DMS153 (cell line): Measurements from ENCODE around the gene TSPAN5.
"Not testable (repeated sequence)": the region's sequence is repeated elsewhere in the genome, so short reads cannot be mapped to it uniquely, and the experiment has no call there.

Experiments used
- DNase-seq: peaks from one replicate; lab custom pipeline; 2025; lab: John Stamatoyannopoulos, UW

The TSPAN5 gene

GRCh38 chr4:98546910-98547594 is 111.4 kb downstream of the TSPAN5 start:
- DNase-seq = no peak

DNA sequence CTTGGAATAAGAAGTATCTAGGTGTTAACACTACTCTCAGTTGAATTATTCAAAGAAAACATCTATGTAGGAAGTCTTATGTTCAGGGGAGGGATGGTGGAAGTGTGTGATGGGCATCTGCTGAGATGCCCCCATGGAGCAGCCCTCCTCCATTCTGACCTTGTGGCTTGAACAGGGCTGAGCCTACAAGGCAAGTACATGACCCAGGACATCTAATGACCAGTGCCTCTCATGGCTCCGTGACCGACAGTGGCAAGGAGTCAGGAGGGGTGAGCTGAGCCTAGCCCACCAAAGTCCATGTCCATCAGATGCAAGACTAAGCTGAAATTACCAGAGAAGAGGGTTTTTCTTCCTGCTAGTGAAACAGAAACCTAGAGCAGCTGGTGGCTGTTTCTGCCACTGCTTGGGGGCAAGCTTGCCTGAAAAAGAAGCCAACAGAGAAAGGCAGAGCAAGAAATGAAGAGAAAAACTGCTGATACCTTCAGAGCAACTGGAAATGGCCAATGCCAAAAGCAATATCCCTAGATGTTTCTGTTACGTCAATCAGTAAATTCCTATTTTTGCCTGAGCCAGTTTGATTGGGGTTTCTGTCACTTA is 113.5 kb downstream of the TSPAN5 start:
- DNase-seq = no peak

DNA sequence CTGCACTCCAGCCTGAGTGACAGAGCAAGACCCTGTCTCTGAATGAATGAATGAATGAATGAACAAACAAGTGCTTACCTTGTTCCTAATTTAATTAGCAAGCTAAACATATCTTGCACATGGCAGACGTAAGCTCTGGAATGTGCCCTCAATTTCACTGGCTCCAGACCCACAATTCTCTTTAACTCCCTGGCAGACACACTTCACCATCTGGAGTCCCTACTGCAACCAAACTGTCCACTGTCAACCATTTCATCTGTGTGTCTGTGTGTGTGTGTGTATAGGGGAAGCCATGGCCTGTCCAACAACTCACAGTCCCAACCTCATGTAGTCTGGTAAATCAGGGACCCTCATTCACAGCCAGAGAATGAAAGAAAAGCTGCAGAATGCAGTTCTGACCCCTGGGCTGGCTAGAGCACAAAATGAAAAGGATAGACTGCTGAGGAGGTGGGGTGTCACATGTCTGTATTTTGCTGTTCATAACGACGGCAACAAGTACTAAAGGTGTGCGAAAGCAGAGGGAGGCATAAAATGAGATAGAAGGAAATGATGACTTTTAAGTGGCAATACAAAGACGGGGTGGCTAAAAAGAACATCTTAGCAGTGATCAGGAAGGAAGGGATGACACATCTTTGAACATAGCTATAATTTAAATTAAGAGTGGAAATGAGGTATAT is 114.1 kb downstream of the TSPAN5 start:
- no peak for DNase-seq

GRCh38 chr4:98542011-98542410 is 116.4 kb downstream of the TSPAN5 start:
- no peak for DNase-seq

DNA sequence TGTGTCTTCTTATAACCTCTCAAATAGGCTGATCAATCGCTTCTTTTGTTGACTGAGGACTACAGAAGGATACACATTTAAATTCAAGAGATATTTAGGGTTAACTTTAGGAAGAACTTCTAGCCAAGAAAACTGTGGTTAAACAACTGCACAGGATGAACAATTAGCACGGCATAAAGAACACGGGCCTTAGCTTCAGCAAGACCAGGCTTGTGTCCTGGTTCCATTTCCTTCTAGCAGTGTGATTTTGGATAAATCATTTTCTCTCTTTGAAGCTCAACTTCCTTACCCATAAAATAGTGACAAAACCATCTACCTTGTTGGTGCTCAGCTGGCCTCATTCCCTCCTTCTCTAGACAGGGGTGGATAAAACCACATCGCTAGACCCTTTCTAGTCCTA is 117.6 kb downstream of the TSPAN5 start:
- no peak for DNase-seq

DNA sequence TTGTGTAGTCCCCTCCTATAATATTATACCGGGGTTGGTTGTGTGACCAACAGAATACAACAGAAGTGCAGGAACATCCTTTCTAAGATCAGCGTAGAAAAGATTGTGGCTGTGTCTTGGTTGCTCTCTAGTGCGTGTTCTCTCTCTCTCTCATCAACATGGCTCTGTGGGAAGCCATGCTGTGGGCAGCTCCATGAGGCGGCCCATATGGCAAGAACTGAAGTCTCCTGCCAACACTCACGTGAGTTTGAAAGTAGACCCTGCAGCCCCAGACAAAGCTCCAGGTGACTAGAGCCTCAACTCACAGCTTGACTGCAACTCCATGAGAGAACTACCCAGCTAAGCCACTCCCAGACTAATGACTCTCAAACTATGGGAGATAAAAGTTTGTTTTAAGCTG is 118.7 kb downstream of the TSPAN5 start:
- DNase-seq = no peak

DNA sequence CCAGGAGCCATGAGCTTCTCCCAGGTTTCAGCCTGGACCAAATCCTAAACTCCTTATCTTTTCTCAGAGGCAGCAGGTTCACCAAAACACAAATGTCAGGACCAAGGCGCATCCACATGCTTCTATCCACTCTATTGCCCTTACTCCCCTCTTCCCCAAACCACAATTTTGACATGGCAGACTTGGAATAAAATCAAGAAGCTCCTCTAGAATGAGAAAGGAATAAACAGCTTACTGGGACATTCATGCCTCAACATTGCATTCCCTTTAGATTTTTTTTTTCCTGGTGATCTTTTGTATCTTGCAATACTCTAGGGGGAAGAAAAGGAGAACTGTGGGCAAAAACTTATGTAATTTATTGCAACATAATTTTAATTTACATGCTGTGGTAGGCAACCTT is 119.1 kb downstream of the TSPAN5 start:
- no peak for DNase-seq

DNA sequence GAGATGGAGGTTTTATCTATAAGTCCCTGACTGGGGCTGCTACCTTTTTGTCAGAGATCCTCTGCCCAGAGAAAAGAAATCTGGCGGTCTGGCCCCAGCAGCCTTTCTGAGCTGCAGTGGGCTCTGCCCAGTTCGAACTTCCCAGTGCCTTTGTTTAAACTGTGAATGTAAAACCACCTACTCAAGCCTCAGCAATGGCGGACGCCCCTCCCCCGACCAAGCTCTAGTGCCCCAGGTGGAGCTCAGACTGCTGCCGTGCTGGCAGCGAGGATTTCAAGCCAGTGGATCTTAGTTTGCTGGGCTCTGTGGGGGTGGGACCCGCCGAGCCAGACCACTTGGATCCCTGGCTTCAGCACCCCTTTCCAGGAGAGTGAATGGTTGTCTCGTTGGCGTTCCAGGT is 121.8 kb downstream of the TSPAN5 start:
- no peak for DNase-seq

DNA sequence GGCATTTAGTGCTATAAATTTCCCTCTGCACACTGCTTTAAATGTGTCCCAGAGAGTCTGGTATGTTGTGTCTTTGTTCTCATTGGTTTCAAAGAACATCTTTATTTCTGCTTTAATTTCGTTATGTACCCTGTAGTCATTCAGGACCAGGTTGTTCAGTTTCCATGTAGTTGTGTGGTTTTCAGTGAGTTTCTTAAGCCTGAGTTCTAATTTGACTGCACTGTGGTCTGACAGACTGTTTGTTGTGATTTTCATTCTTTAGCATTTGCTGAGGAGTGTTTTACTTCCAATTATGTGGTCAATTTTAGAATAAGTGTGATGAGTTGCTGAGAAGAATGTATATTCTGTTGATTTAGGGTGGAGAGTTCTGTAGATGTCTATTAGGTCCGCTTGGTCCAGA is 124.3 kb downstream of the TSPAN5 start:
- not testable (repeated sequence) for DNase-seq

- DNase-seq = no peak
Observed at GRCh38 chr4:98530572-98530971, 127.8 kb downstream of the TSPAN5 start.

DNA sequence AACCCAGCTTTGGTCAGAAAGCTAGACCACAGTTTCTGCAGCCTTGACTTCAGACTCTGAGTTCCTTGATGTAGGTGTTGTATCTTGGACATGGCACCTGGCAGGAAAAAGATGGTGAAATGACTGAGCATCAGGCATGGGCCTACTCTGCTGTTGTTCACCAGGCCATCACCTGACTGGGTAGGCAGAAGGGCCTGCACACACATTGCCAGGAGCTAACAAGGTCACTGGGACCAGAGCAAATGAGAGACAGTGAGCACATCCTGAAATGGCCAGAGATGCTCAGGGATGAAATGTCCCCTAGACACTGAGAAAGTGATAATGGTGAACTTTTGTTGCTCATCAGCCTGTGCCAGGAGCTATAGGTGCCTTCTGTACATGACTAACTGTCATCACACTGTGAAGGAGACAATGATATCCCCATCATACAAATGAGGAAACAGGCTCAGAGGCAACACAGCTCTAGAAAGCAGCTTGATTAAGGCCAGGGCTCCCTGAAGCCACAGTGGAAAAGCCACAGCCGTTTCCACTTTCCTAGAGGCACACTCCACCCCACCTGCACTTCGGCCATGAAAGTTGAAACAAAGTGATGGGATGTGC is 128.3 kb downstream of the TSPAN5 start:
- DNase-seq = no peak

DNA sequence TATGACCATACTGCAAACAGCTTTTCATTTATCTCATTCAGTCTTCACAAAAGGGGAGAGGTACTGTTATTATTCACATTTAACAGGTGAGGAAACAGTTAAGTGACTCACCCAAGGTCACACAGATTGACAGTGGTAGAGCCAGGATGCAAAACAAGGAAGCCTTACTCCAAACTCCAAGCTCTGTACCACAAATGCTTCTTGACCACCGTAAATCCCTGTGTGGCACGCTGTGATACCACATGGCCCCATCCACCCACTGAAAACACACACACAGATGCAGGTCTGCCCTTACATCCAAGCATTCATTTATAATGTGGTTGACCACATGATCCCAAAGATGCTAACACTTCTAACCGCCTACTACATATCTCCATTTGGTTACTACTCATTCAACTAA is 129.5 kb downstream of the TSPAN5 start:
- no peak for DNase-seq

- DNase-seq = no peak
Observed at GRCh38 chr4:98527534-98528269, 130.7 kb downstream of the TSPAN5 start.

- no peak for DNase-seq
Observed at GRCh38 chr4:98524230-98524629, 134.2 kb downstream of the TSPAN5 start.

DNA sequence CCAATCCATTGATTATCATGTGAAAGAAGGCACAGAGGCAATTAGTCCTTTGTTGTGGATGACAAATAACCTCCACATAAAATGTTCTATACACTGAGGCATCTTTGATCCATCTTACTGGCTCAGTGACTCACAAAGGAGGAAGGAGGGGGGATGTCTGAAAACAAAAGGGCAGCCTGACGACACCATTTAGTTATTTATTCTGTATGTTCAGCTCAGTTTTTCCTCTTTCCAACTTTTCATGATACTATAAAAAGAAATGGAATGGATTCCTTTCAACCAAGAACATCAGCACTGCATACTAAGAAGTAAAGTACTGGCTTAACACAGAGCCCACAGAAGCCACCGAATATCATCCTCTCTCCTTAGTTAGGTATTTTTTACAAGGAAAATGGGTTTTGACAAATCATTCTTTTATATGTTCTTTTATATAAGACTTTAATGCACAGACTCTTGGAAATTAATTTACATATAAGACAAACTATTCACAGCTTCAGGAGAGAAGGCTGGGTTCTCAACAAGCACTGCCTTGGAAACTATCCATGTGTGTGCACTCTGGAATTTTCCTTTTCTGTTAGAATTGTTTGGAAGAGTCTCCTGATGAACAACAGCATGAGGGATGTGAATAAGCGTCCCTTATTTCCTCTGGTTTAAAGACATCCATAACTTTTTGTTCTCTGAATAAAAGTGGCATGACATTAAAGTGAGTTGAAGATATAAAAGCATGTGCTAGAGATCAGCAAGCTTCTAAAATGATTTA is 135.6 kb downstream of the TSPAN5 start:
- DNase-seq = no peak

- DNase-seq = no peak
Observed at GRCh38 chr4:98522062-98522461, 136.3 kb downstream of the TSPAN5 start.

- DNase-seq = no peak
Observed at GRCh38 chr4:98521486-98521885, 136.9 kb downstream of the TSPAN5 start.

DNA sequence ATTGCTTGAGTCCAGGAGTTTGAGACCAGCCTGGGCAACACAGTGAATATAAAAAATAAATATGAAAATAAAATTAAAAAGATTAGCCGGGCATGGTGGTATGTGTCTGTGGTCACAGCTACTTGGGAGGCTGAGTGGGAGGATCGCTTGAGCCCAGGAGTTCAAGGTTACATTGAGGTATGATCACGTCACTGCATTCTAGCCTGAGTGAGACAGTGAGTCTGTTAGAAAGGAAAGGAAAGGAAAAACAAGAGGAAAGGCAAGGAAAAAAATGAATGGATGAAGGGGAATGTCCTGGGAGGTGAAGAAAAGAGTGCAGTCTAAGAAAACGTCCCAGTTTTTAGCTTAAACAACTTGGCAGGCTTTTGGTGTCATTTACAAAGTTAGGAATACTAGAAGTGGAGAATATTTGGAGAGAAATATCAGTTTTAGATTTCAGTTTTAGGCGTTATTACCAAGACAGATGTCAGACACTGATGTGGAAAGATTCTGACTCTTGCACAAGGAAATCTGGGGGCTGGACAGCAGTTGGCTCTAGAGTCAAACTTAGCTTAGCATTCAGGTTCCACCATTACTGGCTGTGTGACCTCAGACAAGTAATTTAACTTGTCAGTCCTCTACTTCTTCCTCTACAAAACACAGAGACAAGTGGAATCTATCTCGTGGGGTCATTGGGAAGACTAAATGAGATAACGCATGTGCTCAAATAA is 139.0 kb downstream of the TSPAN5 start:
- DNase-seq = no peak

DNA sequence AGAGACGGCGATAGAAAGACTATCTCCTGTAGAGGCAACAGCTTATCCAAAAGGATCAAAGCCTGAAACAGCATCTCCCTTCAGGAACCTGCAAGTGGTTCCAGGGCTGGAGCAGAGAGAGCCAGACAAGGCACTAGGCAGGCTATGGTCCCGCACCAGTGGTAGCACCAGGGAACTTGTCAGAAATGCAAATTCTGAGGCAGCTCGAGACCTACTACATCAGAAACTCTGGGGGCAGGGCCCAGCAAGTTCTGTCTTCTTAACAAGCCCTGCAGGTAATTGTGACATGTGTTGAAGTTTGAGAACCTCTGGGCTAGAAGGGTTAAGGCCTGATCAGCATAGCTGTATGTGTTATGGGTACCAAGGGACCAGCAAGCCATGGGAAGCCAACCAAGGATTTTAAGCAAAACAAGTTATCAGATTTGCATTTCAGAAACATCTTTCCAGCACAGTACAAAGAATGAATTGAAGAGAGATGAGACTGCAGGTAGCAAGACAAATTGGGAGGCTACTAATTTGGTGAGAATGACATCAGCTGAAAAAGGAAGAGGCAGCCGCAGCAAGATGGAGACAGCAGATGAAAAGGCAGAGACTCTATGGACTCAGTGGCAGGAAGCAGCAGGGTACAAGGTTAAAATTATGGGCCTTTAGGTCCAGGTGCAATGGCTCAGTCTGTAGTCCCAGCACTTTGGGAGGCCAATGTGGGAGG is 139.7 kb downstream of the TSPAN5 start:
- DNase-seq = no peak
